Measurements from ENCODE around the gene QTRT2.

DNA sequence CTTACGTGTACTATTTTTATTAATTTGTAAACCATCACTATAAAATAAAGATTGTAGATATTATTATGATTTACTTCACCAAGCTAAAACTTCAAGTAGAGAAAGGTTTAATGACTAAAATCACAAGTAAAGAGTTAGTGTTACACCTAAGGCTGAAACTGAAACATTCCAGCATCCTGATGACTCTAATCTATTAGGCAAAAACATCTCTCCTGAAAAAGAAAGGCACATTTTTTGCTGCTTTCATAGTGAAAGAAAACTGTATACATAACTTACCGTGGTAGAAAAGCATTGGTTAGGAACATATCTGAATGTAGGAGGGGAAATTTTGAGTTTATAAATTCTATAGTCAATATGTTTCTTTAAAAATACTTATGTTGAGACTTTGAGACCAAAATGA, 35.6 kb upstream of the QTRT2 start:
- TF ChIP-seq CTCF (tag by site-specific recombination; IDR thresholded peaks at IDR 0.05), result no peak
- no peak for TF ChIP-seq ZNF19 (tag by site-specific recombination; IDR thresholded peaks at IDR 0.05; ENCODE audit: low read depth)
- no peak for TF ChIP-seq KLF10 (tag by site-specific recombination; IDR thresholded peaks at IDR 0.05)
- TF ChIP-seq ZNF140 (tag by site-specific recombination; IDR thresholded peaks at IDR 0.05), result no peak
- TF ChIP-seq ZNF394 (tag by site-specific recombination; IDR thresholded peaks at IDR 0.05; ENCODE audit: borderline replicate concordance), result no peak
- TF ChIP-seq ZNF777 (tag by site-specific recombination; IDR thresholded peaks at IDR 0.05; ENCODE audit: borderline replicate concordance), result no peak
- no peak for TF ChIP-seq ZNF404 (tag by site-specific recombination; IDR thresholded peaks at IDR 0.05)
- no peak for TF ChIP-seq ZSCAN18 (tag by site-specific recombination; IDR thresholded peaks at IDR 0.05)
- TF ChIP-seq ZBTB21 (tag by site-specific recombination; IDR thresholded peaks at IDR 0.05), result no peak
- no peak for TF ChIP-seq ZNF10 (tag by site-specific recombination; IDR thresholded peaks at IDR 0.05)
- no peak for TF ChIP-seq PRDM1 (tag by site-specific recombination; IDR thresholded peaks at IDR 0.05)
